Endodermal cell (in vitro differentiated cells): ENCODE measurements around the gene DGKE. TPM values are rescaled to one million over a fixed set of nuclear protein-coding genes. Genes with fewer than 3 reads are reported as not detected.

ENCODE experiments used
- DNase-seq: peaks from one replicate; pipeline ENCODE4 v3.0.0-alpha.2; 2017
- H3K27ac ChIP-seq: 2 replicates; pipeline ENCODE4 v1.5.1; 2013; ENCODE audit warnings: mild to moderate bottlenecking, low read depth, low read length, moderate library complexity
- H3K27me3 ChIP-seq: 2 replicates; pipeline ENCODE4 v1.6.1; 2013; ENCODE audit warnings: mild to moderate bottlenecking, low read length, moderate library complexity; ENCODE audit not compliant: insufficient read depth, control insufficient read depth, poor library complexity, severe bottlenecking
- H3K36me3 ChIP-seq: 2 replicates; pipeline ENCODE4 v1.7.0; 2013; ENCODE audit warnings: mild to moderate bottlenecking, low read length, moderate library complexity; ENCODE audit not compliant: control insufficient read depth, insufficient read depth
- H3K4me1 ChIP-seq: one replicate; pipeline ENCODE4 v1.7.0; 2013; ENCODE audit warnings: low read length; ENCODE audit not compliant: control insufficient read depth, insufficient read depth
- H3K4me3 ChIP-seq: 2 replicates; pipeline ENCODE4 v1.5.1; 2013; ENCODE audit warnings: mild to moderate bottlenecking, low read length, moderate library complexity
- H3K9ac ChIP-seq: 2 replicates; pipeline ENCODE4 v1.6.1; 2013; ENCODE audit warnings: mild to moderate bottlenecking, low read length, moderate library complexity; ENCODE audit not compliant: poor library complexity, severe bottlenecking; ENCODE audit errors: extremely low read depth
- H3K9me3 ChIP-seq: 2 replicates; pipeline ENCODE4 v1.6.1; 2013; ENCODE audit warnings: mild to moderate bottlenecking, low read length, moderate library complexity; ENCODE audit not compliant: control insufficient read depth
- H3K27ac Mint-ChIP-seq: 2 replicates; pipeline ENCODE4 v1.8.0; 2020; ENCODE audit warnings: mixed read lengths
- H3K27me3 Mint-ChIP-seq: 2 replicates; pipeline ENCODE4 v1.8.0; 2021; ENCODE audit warnings: mild to moderate bottlenecking, mixed read lengths; ENCODE audit not compliant: insufficient read depth
- H3K36me3 Mint-ChIP-seq: 2 replicates; pipeline ENCODE4 v1.8.0; 2020; ENCODE audit warnings: low read depth, mixed read lengths
- H3K4me1 Mint-ChIP-seq: 2 replicates; pipeline ENCODE4 v1.8.0; 2020; ENCODE audit warnings: mixed read lengths
- H3K4me3 Mint-ChIP-seq: 2 replicates; pipeline ENCODE4 v1.8.0; 2020; ENCODE audit warnings: mild to moderate bottlenecking, moderate library complexity, mixed read lengths
- H3K9me3 Mint-ChIP-seq: 2 replicates; pipeline ENCODE4 v1.8.0; 2020; ENCODE audit warnings: mild to moderate bottlenecking, mixed read lengths
- whole genome bisulfite sequencing, 2 experiments: methylation state at CpG; one replicate each; pipeline versions ENCODE4 v1.1.5 to v1.1.7; 2013; ENCODE audit warnings: missing lambda C conversion rate in 2 of 2, mixed read lengths in 1 of 2; ENCODE audit not compliant: insufficient coverage in 1 of 2, insufficient read length in 1 of 2; 5-methylcytosine and 5-hydroxymethylcytosine counted together
- total RNA-seq, 2 donors: library from RNA; stranded (reverse); fragmentation: NEBNext Ultra II Directional in 1 of 2; extraction: Animal tissue kit (Norgen Biotek cat#: 25700) in 1 of 2; gene quantifications; 2 replicates in 1 of 2; 3 replicates in 1 of 2; pipeline ENCODE4 v1.2.1, GENCODE V29; 2021
- TF ChIP-seq, protein P1 (sequence below): fragments of 200-600 bp; sonication (generic); conservative IDR thresholded peaks from 2 replicates; pipeline ENCODE4 v1.5.0; 2021; ENCODE audit warnings: antibody characterized with exemption, mild to moderate bottlenecking

The DGKE gene
- total RNA-seq, 2 donors from 2014 or later: 3.5 to 7.1 TPM

DNA sequence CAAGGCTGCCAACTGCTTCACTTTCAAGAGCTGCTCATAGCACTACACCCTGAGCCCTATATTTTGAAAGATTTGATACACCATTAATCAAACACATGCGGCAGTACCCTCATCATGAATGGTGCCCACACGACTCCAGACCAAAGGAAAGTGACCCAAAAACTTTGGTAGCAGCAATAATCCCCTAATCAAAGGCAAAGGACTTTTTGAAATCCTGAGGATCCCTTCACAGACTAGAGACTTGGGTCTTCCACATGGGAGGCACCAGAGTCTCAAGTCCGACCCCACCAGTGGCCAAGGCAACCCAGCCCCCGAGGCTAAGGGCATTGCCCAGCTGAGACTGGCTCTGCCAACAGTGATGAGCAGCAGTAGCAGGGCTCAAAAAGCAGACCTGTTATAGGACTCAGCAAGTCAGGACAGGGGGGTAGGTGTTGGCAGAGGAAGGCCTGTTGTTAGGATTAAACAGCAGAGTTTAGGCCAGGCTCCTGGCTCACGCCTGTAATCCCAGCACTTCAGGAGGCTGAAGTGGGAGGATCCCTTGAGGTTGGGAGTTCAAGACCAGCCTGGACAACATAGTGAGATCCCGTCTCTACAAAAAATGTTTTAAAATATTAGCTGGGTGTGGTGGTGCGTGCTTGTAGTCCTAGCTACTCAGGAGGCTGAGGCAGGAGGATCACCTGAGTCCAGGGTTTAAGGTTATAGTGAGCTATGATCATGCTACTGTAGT, 76.7 kb downstream of the DGKE start:
- Mint-ChIP-seq H3K27ac (no peak overlapping the region), H3K4me3 (no peak overlapping the region), H3K9me3 (no peaks in the 10 kb centered on the region), H3K36me3 (peaks cover 22% of the 10 kb centered on the region), H3K27me3 (peaks cover 26% of the 10 kb centered on the region), H3K4me1 (peaks cover 18% of the 10 kb centered on the region)
- H3K4me3 ChIP-seq: no peak overlapping the region
- TF ChIP-seq, protein P1, sequence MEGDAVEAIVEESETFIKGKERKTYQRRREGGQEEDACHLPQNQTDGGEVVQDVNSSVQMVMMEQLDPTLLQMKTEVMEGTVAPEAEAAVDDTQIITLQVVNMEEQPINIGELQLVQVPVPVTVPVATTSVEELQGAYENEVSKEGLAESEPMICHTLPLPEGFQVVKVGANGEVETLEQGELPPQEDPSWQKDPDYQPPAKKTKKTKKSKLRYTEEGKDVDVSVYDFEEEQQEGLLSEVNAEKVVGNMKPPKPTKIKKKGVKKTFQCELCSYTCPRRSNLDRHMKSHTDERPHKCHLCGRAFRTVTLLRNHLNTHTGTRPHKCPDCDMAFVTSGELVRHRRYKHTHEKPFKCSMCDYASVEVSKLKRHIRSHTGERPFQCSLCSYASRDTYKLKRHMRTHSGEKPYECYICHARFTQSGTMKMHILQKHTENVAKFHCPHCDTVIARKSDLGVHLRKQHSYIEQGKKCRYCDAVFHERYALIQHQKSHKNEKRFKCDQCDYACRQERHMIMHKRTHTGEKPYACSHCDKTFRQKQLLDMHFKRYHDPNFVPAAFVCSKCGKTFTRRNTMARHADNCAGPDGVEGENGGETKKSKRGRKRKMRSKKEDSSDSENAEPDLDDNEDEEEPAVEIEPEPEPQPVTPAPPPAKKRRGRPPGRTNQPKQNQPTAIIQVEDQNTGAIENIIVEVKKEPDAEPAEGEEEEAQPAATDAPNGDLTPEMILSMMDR: no peak
- H3K4me1 ChIP-seq: no peaks in the 10 kb centered on the region
- no peak overlapping the region for H3K27ac ChIP-seq
- WGBS, 2 experiments: 81 to 82% methylated on average over 6 to 7 of the region's 7 CpGs
- H3K9me3 ChIP-seq: no peaks in the 10 kb centered on the region
- H3K9ac ChIP-seq: no peak overlapping the region
- H3K27me3 ChIP-seq: peaks cover 35% of the 10 kb centered on the region
- DNase-seq: no peak
- H3K36me3 ChIP-seq: peaks cover 7% of the 10 kb centered on the region

DNA sequence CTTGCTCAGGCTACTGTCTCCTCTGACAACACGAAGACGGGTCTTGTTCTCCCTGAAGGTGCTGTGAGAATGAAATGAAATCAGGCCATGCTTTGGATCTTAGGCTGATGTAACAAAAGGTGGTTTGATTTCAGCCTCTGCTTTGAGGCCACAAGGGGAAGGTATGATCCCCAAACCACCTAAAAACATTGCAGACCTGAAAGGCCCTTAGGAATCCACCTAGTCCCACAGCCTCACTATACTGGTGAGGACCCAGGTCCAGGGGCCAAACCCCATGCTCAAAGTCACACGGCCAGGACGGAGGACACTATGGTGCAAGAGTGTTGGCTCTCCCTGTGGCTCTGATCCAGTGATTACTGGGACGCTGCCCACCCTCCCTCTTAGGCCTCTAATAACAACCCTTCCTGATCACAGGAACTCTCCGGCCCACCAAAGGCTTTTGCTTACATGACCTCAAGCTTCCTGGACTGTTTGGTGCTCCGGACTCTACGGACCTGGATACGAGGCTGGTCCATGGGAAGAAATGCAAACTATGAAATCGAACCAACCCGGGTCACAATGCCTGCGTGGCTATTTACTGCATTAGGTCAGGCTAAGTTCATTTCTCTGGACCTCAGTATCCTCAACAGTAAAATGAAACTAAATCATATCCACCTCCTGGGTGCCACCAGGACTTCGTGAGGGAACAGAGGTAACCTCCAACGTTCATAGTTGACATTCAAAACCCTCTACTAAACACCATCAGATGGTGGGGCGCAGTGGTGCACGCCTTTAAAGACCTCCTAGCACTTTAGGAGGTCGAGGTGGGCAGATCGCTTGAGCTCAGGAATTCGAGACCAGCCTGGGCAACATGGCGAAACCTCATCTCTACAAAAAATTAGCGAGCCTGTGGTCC, 78.4 kb downstream of the DGKE start:
- H3K4me3 Mint-ChIP-seq: peak overlapping the region; percentile 77
- Histone ChIP-seq H3K36me3 (no peaks in the 10 kb centered on the region), H3K27me3 (peaks cover 38% of the 10 kb centered on the region), H3K9me3 (peaks cover 4% of the 10 kb centered on the region), H3K4me3 (peak overlapping the region; percentile 82), H3K27ac (no peak overlapping the region), H3K4me1 (no peaks in the 10 kb centered on the region), H3K9ac (no peak overlapping the region)
- peaks cover 40% of the 10 kb centered on the region for H3K27me3 Mint-ChIP-seq
- TF ChIP-seq, protein P1: no peak
- no peaks in the 10 kb centered on the region for H3K9me3 Mint-ChIP-seq
- no peak overlapping the region for H3K27ac Mint-ChIP-seq
- no peak for DNase-seq
- WGBS, 2 experiments: 95 to 96% methylated on average over 19 to 21 of the region's 21 CpGs
- peaks cover 14% of the 10 kb centered on the region for H3K4me1 Mint-ChIP-seq
- peaks cover 13% of the 10 kb centered on the region for H3K36me3 Mint-ChIP-seq

DNA sequence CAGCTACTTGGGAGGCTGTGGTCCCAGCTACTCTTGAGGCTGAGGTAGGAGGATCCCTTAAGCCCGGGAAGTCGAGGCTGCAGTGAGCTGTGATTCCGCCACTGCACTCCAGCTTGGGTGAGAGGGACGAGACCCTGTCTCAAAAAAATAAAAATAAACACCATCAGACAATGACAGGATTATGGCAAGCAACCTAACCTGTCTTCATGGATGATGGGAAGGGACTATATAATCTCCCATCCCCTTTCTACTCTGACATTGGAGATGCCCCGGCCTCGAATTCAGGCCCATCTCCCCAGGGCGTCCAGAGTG, 79.0 kb downstream of the DGKE start:
- Mint-ChIP-seq H3K27me3 (peaks cover 42% of the 10 kb centered on the region), H3K27ac (no peak overlapping the region), H3K36me3 (peaks cover 9% of the 10 kb centered on the region), H3K9me3 (peaks cover 5% of the 10 kb centered on the region), H3K4me3 (peak overlapping the region; percentile 77), H3K4me1 (peaks cover 14% of the 10 kb centered on the region)
- 75% methylated on average over 7 of the region's 7 CpGs; no CpG with 5 or more reads in 1 of the 2 experiments for WGBS, 2 experiments
- peaks cover 10% of the 10 kb centered on the region for H3K9me3 ChIP-seq
- H3K36me3 ChIP-seq: no peaks in the 10 kb centered on the region
- no peak for DNase-seq
- H3K27ac ChIP-seq: no peak overlapping the region
- H3K4me3 ChIP-seq: peak overlapping the region; percentile 82
- peaks cover 38% of the 10 kb centered on the region for H3K27me3 ChIP-seq
- H3K9ac ChIP-seq: no peak overlapping the region
- TF ChIP-seq, protein P1: no peak
- no peaks in the 10 kb centered on the region for H3K4me1 ChIP-seq
